Activated B cell treated with CpG ODN at 0.5 μM for 24 hours (primary cell): ENCODE data around the gene EIF5AL1. TPM values are rescaled to one million over a fixed set of nuclear protein-coding genes. Genes with fewer than 3 reads are reported as not detected.

Source experiments
- ATAC-seq: fragments of 200-7000 bp; cut with Tn5 transposase; one replicate; pipeline ENCODE4 v1.10.0; 2021; ENCODE audit warnings: low read depth, mild to moderate bottlenecking, moderate library complexity
- CTCF ChIA-PET: fragments of 350-600 bp; sonication (Branson Sonifier 250); formaldehyde crosslinking; loops from one replicate; lab custom pipeline; 2021; ENCODE audit warnings: antibody characterized with exemption; lab: Charles Lee
- POLR2A ChIA-PET: fragments of 350-600 bp; sonication (Branson Sonifier 250); formaldehyde crosslinking; loops from one replicate; lab custom pipeline; 2021; ENCODE audit warnings: antibody characterized with exemption; lab: Charles Lee
- DNase-seq: peaks from one replicate; pipeline ENCODE4 v3.0.0; 2022
- H3K27ac Mint-ChIP-seq: one replicate; pipeline ENCODE4 v1.8.0; 2020; ENCODE audit warnings: mixed read lengths
- H3K27me3 Mint-ChIP-seq: one replicate; pipeline ENCODE4 v1.8.0; 2021; ENCODE audit warnings: mixed read lengths
- H3K36me3 Mint-ChIP-seq: one replicate; pipeline ENCODE4 v1.8.0; 2021; ENCODE audit warnings: low read depth, mixed read lengths
- H3K4me1 Mint-ChIP-seq: one replicate; pipeline ENCODE4 v1.8.0; 2021; ENCODE audit warnings: mixed read lengths
- H3K4me3 Mint-ChIP-seq: one replicate; pipeline ENCODE4 v1.8.0; 2020; ENCODE audit warnings: mild to moderate bottlenecking, mixed read lengths
- H3K9me3 Mint-ChIP-seq: one replicate; pipeline ENCODE4 v1.8.0; 2020; ENCODE audit warnings: mixed read lengths
- intact Hi-C: fragments of 100-400 bp; cut with micrococcal nuclease; formaldehyde crosslinking; loops from one replicate; pipeline ENCODE4 v1.15.1; 2024
- total RNA-seq: library from RNA; stranded (reverse); gene quantifications from 2 replicates; pipeline ENCODE4 v1.2.3, GENCODE V29; 2022
- TF ChIP-seq, protein P1 (sequence below): fragments of 200-600 bp; IDR thresholded peaks from one replicate; pipeline ENCODE4 v1.8.0; 2022; ENCODE audit warnings: antibody characterized with exemption, mild to moderate bottlenecking

EIF5AL1 gene
- total RNA-seq, 1 donor from 2014 or later = 1.4 TPM

DNA sequence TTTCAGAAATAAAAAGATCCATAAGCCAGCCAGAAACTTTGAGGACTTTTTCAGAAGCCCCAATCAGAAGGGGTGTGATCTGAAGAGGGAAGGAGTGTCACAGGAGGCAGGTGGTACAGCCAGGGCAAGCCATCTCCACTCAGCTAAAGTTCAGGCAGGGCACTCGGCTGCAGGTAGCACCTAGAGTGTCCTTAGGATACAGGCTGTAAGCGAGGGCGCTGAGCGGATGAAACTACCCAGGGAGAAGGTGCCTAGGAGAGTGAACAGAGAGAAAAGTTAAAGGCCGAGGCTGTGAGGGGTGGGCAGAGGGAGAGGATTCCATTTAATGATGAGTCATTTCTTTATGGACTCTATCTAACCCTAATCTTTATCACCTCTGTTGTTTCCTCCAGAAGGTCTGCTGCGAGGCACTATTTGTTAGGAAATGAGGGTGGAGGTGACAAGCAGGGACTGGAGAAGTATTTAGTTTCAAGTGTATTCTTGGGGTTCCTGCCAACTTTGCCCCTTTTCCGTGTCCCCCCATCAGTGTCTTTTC lies 37.1 kb upstream of the EIF5AL1 start:
- TF ChIP-seq, protein P1, sequence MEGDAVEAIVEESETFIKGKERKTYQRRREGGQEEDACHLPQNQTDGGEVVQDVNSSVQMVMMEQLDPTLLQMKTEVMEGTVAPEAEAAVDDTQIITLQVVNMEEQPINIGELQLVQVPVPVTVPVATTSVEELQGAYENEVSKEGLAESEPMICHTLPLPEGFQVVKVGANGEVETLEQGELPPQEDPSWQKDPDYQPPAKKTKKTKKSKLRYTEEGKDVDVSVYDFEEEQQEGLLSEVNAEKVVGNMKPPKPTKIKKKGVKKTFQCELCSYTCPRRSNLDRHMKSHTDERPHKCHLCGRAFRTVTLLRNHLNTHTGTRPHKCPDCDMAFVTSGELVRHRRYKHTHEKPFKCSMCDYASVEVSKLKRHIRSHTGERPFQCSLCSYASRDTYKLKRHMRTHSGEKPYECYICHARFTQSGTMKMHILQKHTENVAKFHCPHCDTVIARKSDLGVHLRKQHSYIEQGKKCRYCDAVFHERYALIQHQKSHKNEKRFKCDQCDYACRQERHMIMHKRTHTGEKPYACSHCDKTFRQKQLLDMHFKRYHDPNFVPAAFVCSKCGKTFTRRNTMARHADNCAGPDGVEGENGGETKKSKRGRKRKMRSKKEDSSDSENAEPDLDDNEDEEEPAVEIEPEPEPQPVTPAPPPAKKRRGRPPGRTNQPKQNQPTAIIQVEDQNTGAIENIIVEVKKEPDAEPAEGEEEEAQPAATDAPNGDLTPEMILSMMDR = no peak
- ATAC-seq = no peak
- Mint-ChIP-seq H3K4me1 (no peaks in the 10 kb centered on the region), H3K27ac (no peak overlapping the region), H3K9me3 (no peaks in the 10 kb centered on the region), H3K4me3 (no peak overlapping the region), H3K27me3 (peaks cover 17% of the 10 kb centered on the region), H3K36me3 (no peaks in the 10 kb centered on the region)
- ChIA-PET CTCF (interaction anchor here (0.9 kb wide), 1 partner anchor 8 kb away, joined by 3 read pairs; no protein-coding TSS in a partner anchor), POLR2A (no interaction called here)
- no peak for DNase-seq
- intact Hi-C loops = no loop called here

DNA sequence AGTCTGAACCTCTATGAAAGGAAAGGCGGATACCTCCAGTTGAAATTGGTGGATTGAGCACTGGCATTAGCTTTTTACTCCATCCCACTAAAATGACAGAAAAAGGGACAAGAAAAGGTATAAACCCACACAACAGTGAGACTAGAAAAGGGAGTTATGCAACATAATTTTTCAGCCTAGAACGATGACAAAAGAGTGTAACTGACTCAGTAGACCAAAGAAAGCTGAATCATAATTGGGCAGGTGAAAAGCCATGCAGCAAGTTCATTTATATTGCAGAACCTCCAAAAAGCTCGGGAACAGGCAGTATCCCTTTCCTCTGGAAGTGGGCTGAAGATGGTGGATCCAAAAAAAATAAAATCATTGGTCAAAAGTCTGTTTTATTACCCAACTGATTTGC lies 36.5 kb upstream of the EIF5AL1 start:
- Mint-ChIP-seq H3K27me3 (peaks cover 17% of the 10 kb centered on the region), H3K4me3 (no peak overlapping the region)
- TF ChIP-seq, protein P1 = no peak

DNA sequence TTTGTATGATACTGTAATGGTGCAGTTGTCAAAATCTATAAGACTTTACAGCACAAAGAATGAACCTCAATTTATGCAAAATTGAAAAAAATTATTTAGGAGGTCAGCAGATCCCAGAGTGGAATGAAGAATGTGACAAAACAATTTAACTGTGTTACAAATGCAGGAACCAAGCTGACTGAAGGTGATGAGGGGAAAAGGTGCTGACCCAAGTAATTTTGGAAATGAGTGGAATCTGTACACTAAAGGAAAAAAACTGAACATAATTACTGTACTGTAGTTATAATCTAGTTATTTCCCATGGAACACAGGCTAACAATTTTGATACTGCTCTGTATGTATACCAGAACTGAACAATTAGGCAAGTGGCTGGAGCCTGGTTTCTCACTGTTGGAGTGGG lies 35.7 kb upstream of the EIF5AL1 start:
- Mint-ChIP-seq H3K9me3 (no peaks in the 10 kb centered on the region), H3K36me3 (no peaks in the 10 kb centered on the region), H3K27me3 (peaks cover 19% of the 10 kb centered on the region), H3K4me1 (no peaks in the 10 kb centered on the region), H3K4me3 (no peak overlapping the region), H3K27ac (no peak overlapping the region)
- no peak for ATAC-seq
- POLR2A ChIA-PET = no interaction called here
- TF ChIP-seq, protein P1 = no peak
- DNase-seq = no peak
- CTCF ChIA-PET = interaction anchor here (1.0 kb wide), 1 partner anchor 9 kb away, joined by 3 read pairs; no protein-coding TSS in a partner anchor
- intact Hi-C loops = no loop called here

More for the DNA sequence above, 36.5 kb upstream of the EIF5AL1 start:
- ChIA-PET CTCF (interaction anchor here (0.9 kb wide), 1 partner anchor 8 kb away, joined by 3 read pairs; no protein-coding TSS in a partner anchor), POLR2A (no interaction called here)
- Mint-ChIP-seq H3K9me3 (no peaks in the 10 kb centered on the region), H3K36me3 (no peaks in the 10 kb centered on the region), H3K27ac (no peak overlapping the region), H3K4me1 (no peaks in the 10 kb centered on the region)
- ATAC-seq (no peak), DNase-seq (no peak)
- intact Hi-C loops = no loop called here

DNA sequence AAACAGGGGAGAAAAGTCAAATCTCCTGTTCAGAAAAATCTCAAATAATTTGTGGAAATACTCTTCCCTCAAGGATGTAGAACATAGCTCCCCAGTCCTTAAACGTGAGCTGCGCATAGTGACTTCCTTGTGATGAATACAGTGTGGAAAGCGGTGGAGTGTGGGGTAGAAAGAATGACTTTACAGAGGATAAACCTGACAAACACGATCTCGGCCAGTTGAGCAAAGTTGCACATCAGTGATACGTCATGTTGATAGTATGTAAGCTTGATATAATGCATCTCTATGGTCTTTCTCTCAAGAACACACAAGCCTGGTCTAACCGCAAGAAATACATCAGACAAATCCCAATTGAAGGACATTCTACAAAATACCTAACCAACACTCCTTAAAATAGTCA lies 34.9 kb upstream of the EIF5AL1 start:
- no peaks in the 10 kb centered on the region for H3K36me3 Mint-ChIP-seq
- H3K27me3 Mint-ChIP-seq = peaks cover 13% of the 10 kb centered on the region
- H3K27ac Mint-ChIP-seq = no peak overlapping the region
- H3K4me3 Mint-ChIP-seq = no peak overlapping the region
- no peak for DNase-seq
- H3K9me3 Mint-ChIP-seq = no peaks in the 10 kb centered on the region
- ChIA-PET POLR2A (no interaction called here), CTCF (interaction anchor here (1.0 kb wide), 1 partner anchor 8 kb away, joined by 3 read pairs; no protein-coding TSS in a partner anchor)
- ATAC-seq = no peak
- no peaks in the 10 kb centered on the region for H3K4me1 Mint-ChIP-seq
- intact Hi-C loops = no loop called here
- TF ChIP-seq, protein P1 = no peak

DNA sequence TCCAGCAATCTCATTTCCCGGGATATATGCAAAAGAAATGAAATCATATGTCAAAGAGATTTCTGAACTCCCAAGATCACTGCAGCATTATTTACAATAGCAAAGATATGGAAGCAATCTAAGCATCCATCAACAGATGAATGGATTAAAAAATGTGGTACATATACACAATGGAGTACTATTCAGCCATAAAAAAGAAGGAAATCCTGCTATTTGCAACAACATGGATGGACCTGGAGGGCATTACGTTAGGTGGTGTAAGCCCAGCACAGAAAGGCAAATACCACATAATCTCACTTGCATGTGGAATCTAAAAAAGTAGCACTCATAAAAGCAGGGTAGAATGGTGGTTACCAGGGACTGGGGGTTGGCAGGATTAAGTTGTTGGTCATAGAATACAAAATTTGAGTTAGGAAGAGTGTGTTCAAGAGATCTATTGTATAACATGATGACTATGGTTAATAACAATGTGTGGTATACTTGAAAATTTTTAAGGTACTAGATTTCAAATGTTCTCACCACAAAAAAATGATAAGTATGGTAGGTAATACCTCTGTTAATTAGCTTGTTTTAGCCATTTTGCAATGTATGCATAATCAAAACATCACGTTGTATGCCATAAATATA lies 32.9 kb upstream of the EIF5AL1 start:
- Mint-ChIP-seq H3K27ac (no peak overlapping the region), H3K4me1 (no peaks in the 10 kb centered on the region), H3K27me3 (peaks cover 9% of the 10 kb centered on the region), H3K36me3 (no peaks in the 10 kb centered on the region), H3K4me3 (no peak overlapping the region), H3K9me3 (no peaks in the 10 kb centered on the region)
- ChIA-PET CTCF (interaction anchor here (0.9 kb wide), 1 partner anchor 8 kb away, joined by 3 read pairs; no protein-coding TSS in a partner anchor), POLR2A (no interaction called here)
- TF ChIP-seq, protein P1 = no peak
- intact Hi-C loops = no loop called here
- DNase-seq (no peak), ATAC-seq (no peak)
